HG02798 (cell line): ENCODE data around the gene OR2D3.
A peak's percentile ranks its signal among the peaks of the same experiment; 100 is the strongest.
"Not testable (repeated sequence)": the region's sequence is repeated elsewhere in the genome, so short reads cannot be mapped to it uniquely, and the experiment has no call there.

Experiments used
- ATAC-seq: cut with Tn5 transposase; IDR thresholded peaks from one replicate; pipeline ENCODE4 v1.9.1; 2021; ENCODE audit warnings: mild to moderate bottlenecking; ENCODE audit not compliant: unreplicated experiment, poor library complexity

The OR2D3 gene

DNA sequence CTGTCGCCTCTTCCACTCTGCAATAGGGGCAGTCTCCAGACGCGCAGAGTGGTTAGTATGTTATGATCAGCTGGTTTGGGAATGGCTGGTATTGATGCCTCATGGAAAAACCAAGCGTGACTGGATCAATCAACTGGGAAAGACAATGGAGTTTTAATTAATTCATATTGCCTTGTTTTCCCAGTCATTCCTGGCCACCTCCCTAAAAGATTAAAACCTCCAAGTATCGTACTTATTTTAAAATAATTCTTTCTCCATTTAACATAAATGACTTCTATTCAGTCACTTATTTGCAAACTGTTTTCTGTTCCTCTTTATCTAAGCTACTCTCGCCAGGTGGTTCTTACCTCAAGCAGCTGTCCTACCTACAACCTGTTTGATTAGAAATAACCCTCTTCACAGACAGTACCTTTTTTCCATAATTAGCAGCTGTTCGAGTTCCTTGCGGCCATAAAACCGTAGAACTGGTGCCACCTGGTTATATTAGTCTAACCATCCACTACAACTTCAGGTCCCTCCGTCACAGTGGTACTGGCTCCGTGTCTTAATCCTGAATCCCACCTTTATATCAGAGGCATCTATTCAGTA, 6.3 kb downstream of the OR2D3 start:
- peak; percentile 69 for ATAC-seq

DNA sequence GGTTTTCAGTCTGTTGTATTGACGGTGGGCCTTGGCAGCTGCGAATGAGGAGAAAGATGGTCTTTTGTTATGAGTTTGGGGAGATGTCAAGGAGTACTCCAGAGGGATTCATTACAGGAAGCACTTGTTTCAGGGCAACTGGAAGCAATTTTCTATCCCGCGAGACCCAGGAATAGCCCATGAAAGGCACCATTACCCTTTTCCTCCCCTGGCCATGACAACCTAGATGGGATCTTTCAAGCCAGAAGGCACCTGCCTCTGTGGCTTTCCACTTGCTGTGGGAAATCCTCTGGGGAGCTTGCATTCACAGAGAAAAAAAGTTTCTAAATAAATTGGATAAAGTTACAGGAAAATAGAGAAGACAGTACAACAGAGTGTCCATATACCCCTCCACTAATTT, 8.1 kb downstream of the OR2D3 start:
- no peak for ATAC-seq

DNA sequence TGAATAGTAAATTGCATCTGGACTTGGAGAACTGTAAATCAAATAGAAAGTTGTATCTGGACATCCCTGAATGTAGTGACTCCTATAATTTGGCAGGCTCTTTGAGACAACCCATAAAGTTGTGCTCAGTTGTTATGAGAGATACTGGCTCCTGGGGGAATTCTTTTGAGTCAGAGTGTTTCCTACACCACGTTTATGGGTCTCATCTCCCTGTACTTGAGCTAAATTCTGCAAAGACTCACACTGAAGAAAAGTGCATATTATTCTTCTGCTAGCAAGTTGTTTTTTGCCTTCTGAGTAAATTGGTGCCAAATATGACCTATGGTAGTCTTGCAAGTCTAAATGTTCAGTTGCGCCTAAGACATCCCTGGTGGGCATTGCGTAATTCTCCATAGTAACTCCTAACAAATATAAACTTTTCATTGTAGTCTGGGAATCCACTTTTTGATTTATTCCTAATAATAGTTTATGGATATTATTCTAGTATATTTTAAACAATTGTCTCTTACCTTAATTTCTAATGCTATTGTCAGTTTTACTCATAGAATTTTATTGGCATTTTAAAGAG, 10.4 kb downstream of the OR2D3 start:
- ATAC-seq: no peak

DNA sequence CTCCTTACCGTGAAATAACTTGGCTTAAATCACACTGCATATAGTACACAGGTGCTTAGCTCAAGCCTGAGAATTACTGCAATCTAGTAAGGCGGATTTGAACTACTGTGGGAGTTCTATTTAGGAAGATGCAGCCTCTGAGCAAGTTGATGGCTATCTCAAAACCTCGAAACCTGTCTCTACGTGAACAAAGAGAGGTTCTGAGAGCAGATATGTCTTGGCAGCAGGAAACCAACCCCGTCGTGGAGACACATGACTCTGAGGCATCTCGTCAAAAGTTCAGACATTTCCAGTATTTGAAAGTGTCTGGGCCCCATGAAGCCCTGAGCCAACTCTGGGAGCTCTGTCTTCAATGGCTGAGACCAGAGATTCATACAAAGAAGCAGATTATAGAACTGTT, 11.3 kb downstream of the OR2D3 start:
- no peak for ATAC-seq

DNA sequence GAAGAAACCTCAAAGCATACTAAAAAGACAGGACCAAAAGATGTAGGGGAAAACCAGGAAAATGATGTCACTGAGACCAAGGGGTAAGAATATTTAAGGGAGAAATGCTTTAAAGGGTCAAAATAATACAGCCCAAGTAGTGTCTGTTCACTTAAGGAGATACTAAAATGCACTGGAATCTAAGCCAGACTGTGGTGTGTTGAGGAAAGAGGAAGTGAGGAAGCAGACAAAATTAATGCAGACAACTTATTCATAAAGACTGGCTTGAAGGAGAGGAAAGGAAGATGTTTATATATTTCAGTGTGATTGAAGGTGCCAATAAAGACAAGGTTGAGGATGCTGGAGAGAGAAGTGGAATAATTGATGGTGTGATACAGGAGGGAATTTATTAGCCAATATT, 21.2 kb downstream of the OR2D3 start:
- no peak for ATAC-seq

DNA sequence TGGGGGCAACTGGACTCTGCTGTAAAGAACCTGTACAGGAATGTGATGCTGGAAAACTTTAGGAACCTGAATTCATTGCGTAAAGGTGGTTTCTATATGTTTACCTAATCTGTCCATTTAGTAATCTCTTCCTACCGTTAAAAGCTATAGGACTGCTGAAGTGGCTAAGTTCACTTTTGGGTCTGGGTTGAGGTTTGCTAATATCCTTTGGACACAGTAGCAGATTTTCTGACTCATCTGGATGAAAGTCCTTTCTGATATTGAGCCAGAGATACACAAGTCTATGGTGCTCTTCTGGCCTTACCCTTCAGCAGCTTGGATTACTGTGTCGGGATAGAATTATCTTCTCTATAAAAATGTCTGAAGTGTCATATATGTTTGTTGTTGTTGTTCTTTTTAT, 22.3 kb downstream of the OR2D3 start:
- no peak for ATAC-seq

DNA sequence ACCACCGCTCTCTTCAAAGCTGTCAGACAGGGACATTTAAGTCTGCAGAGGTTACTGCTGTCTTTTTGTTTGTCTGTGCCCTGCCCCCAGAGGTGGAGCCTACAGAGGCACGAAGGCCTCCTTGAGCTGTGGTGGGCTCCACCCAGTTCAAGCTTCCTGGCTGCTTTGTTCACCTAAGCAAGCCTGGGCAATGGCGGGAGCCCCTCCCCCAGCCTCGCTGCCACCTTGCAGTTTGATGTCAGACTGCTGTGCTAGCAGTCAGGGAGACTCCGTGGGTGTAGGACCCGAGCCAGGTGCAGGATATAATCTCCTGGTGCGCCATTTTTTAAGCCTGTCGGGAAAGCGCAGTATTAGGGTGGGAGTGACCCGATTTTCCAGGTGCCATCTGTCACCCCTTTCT, 33.4 kb downstream of the OR2D3 start:
- ATAC-seq: not testable (repeated sequence)

DNA sequence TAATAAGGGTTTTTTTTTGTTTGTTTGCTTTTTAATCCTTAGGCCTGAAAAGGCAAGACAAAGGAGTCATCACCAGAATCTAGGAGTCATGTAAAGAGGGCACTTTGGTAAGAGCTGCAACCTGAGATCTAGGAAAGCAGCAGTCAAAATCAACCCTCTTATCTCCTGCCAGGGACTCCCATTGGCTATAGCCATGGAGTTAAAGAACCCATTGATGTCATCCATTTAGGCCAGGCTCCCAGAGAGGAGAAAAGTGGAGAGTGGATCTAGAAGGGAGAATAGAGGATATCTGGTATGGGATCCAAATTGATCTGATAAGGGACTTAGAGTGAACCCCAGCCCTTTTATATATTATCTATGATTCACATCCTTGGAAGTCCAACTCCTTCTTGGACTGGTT, 41.3 kb downstream of the OR2D3 start:
- peak; percentile 15 for ATAC-seq

DNA sequence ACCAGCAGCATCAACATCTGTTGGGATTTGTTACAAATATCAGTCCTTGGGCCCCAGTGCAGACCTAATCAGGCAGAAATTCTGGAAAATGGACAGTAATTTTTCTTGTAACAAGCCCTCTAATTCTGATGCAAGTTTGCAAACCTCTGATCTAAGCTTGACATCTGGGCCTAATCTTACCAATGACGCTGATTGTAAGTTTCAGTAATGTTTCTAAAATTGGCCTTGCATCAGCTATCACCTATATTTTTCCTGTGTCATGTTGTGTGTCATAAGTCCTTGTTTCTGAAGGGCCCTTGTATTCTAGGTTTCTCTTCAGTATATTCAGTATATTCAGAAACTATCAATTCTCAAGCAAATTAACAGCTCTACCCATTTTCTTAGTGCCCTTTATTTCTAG, 41.9 kb downstream of the OR2D3 start:
- peak; percentile 85 for ATAC-seq

DNA sequence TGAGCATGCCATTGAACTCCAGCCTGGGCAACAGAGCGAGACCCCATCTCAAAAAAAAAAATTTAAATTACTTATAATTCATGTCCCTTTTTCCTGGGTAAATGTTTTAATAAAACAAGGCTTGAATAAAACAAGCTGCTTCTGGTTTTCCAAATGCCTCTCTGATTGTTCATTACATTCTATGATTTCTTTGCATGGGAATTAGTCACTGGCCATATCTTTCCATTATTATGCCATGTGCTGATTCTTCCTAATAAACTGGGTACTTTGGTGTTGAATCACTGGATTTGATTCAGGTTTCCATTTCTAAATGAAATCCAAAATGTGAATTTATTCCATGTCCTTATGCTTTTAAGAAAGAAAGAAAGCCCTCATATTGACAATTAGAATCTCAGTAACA, 48.0 kb downstream of the OR2D3 start:
- ATAC-seq: no peak

DNA sequence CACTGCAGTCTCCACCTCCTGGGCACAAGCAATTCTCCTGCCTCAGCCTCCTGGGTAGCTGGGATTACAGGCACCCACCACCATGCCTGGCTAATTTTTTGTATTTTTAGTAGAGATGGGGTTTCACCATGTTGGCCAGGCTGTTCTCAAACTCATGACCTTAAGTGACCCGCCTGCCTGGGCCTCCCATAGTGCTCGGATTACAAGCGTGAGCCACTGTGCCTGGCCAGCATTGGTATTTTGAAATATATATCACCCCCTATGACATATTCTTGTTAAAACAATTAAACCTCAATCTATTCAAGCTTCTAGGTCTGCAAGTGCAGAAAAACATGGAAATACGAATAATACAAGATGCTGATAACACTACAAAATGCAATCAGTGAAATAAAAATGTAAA, 49.1 kb downstream of the OR2D3 start:
- ATAC-seq: not testable (repeated sequence)
